Kidney (tissue), 14 donors: ENCODE measurements around the gene CCDC197. TPM values are rescaled to one million over a fixed set of nuclear protein-coding genes. Genes with fewer than 3 reads are reported as not detected.
A peak's percentile ranks its signal among the peaks of the same experiment; 100 is the strongest.

Experiments
- DNase-seq, 5 donors: peaks; one replicate each; pipeline ENCODE4 v3.0.0-alpha.2; 2013 to 2020
- FAIRE-seq: peaks from 2 replicates; lab custom pipeline; 2012; peaks lifted over from hg19 to GRCh38; lab: Jason Lieb, UNC
- H3K27ac ChIP-seq, 2 donors: one replicate each; pipeline ENCODE4 v1.7.0; 2013; ENCODE audit warnings: low read depth in 2 of 2, low read length in 2 of 2, inconsistent platforms in 1 of 2
- H3K27me3 ChIP-seq: one replicate; pipeline ENCODE4 v1.7.1; 2013; ENCODE audit warnings: low read length, inconsistent platforms; ENCODE audit not compliant: control insufficient read depth, insufficient read depth
- H3K36me3 ChIP-seq, 3 donors: one replicate each; pipeline versions ENCODE4 v1.7.0 to v1.7.1; 2013; ENCODE audit warnings: low read length in 3 of 3, control low read depth in 1 of 3, inconsistent platforms in 1 of 3; ENCODE audit not compliant: insufficient read depth in 3 of 3, control insufficient read depth in 2 of 3
- H3K4me1 ChIP-seq, 3 donors: one replicate each; pipeline versions ENCODE4 v1.7.0 to v1.7.1; 2013; ENCODE audit warnings: low read length in 3 of 3, inconsistent platforms in 1 of 3, low read depth in 1 of 3; ENCODE audit not compliant: control insufficient read depth in 2 of 3, insufficient read depth in 2 of 3
- H3K4me3 ChIP-seq, 3 donors: one replicate each; pipeline versions ENCODE4 v1.7.0 to v1.8.1; 2013; ENCODE audit warnings: low read length in 3 of 3, control low read depth in 1 of 3, inconsistent platforms in 1 of 3
- H3K9ac ChIP-seq, 3 donors: one replicate each; pipeline versions ENCODE4 v1.7.0 to v1.7.1; 2013; ENCODE audit warnings: low read length in 3 of 3, control low read depth in 1 of 3, inconsistent platforms in 1 of 3
- H3K9me3 ChIP-seq, 3 donors: one replicate each; pipeline versions ENCODE4 v1.7.0 to v1.7.1; 2013; ENCODE audit warnings: low read length in 3 of 3, control low read depth in 1 of 3, inconsistent platforms in 1 of 3; ENCODE audit not compliant: control insufficient read depth in 2 of 3, insufficient read depth in 1 of 3
- CTCF ChIP-seq: IDR thresholded peaks from 3 replicates; pipeline ENCODE4 v1.5.1; 2012; ENCODE audit warnings: mild to moderate bottlenecking, moderate library complexity, borderline replicate concordance; ENCODE audit not compliant: insufficient read depth; ENCODE audit errors: extremely low read depth
- intact Hi-C: fragments of 100-400 bp; cut with DNase I; formaldehyde crosslinking; loops from one replicate; pipeline ENCODE4 v1.11.1; 2022
- polyA plus RNA-seq: library from polyadenylated mRNA; stranded (reverse); fragments of 350-450 nt; fragmentation: Illumina TruSeq; extraction: RNeasy Lipid Tissue Mini Kit (QIAGEN cat#74804); gene quantifications from one replicate; pipeline ENCODE4 v1.2.3, GENCODE V29; 2014; ENCODE audit warnings: low read depth, low replicate concordance; ENCODE audit not compliant: insufficient read depth
- total RNA-seq: library from RNA; stranded (reverse); fragmentation: NEBNext Ultra II Directional; extraction: Animal tissue kit (Norgen Biotek cat#: 25700); gene quantifications from one replicate; pipeline ENCODE4 v1.2.1, GENCODE V29; 2021
- donor health status: control.
- donor health status: control.
- donor health status: control.
- donor health status: control.
- donor health status: control.
- donor health status: DM: yes; HTN: yes; CAD: no.
- donor health status: Normal renal cell carcinoma (clear cell type).

CCDC197 gene
- total and polyA plus RNA-seq, 2 donors from 2014 or later = not detected

DNA sequence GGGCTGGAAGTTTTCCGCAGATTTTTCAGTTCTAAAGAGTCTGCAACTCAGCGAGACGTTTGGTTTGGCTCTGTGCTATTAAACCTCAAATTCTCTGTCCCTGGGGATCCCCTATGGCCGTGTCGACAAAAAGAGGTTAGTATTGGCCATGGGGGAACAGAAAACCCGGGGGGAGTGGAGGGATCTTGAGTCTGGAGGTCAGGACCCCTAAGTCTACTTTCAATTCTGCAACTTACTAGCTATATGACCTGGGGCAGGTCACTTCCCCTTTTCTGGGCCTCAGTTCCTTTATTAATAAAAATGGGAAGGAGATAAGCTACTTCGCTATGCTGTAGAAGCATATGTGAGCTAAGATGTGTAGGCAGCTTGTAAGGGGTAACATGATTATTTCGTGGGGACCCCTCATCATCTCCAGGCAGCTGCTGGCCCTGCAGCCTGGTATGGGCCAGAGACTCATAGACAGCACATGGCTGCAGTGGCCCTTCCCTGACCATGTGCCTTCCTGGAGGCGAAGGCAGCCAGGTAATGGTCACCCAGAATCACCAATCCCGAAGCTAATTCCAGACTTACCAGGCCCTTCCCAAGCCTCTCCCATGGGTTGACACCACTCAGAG is 29.4 kb upstream of the CCDC197 start:
- Histone ChIP-seq H3K4me1 (peaks cover 0 to 15% (median 0%) of the 10 kb centered on the region in 3 donors), H3K36me3 (no peaks in the 10 kb centered on the region), H3K4me3 (no peak overlapping the region), H3K27me3 (no peaks in the 10 kb centered on the region), H3K27ac (no peak overlapping the region), H3K9me3 (no peaks in the 10 kb centered on the region), H3K9ac (no peak overlapping the region)
- DNase-seq (peak in 1 of 5 donors; percentile 34), FAIRE-seq (no peak)
- no peak for TF ChIP-seq CTCF
- intact Hi-C loops = no loop called here

GRCh38 chr14:93969082-93969828 is 27.8 kb upstream of the CCDC197 start:
- H3K27ac ChIP-seq = no peak overlapping the region
- FAIRE-seq = no peak

DNA sequence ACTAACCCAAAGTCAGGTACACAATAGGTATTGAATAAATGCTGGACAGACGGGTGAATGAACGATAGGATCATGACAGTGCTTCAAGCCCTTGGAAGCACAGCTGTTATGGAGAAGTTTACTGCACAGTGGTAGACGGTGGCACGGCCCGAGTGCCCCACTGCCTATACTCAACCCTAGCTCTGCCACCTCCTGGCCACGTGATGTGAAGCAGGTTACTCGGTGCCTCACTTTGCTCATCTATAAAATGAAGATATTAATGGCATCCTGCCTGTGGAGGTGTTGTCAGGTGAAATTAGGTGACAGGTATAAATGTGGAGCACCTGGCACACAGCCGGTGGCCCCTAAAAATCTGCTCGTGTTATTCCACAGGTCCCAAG is 26.5 kb upstream of the CCDC197 start:
- Histone ChIP-seq H3K4me1 (peaks cover 0 to 9% (median 0%) of the 10 kb centered on the region in 3 donors), H3K27ac (no peak overlapping the region), H3K4me3 (peak overlapping the region in 2 of 3 donors; percentile 53 to 59), H3K9me3 (no peaks in the 10 kb centered on the region), H3K9ac (peak overlapping the region in 1 of 3 donors; percentile 8), H3K27me3 (no peaks in the 10 kb centered on the region), H3K36me3 (no peaks in the 10 kb centered on the region)
- FAIRE-seq = no peak
- intact Hi-C loops = no loop called here
- peak in 1 of 5 donors; percentile 19 for DNase-seq
- no peak for TF ChIP-seq CTCF

More at GRCh38 chr14:93969082-93969828, 27.8 kb upstream of the CCDC197 start:
- no peak overlapping the region for H3K9ac ChIP-seq
- H3K27me3 ChIP-seq = no peaks in the 10 kb centered on the region
- H3K4me3 ChIP-seq = no peak overlapping the region
- intact Hi-C loops = no loop called here
- peaks cover 0 to 9% (median 0%) of the 10 kb centered on the region in 3 donors for H3K4me1 ChIP-seq
- H3K9me3 ChIP-seq = no peaks in the 10 kb centered on the region
- TF ChIP-seq CTCF = no peak
- DNase-seq = peak in 1 of 5 donors; percentile 71
- no peaks in the 10 kb centered on the region for H3K36me3 ChIP-seq
